Measurements from ENCODE around the gene COX20.

Gene COX20

GRCh38 chr1:244820131-244820530 is 15.3 kb upstream of the COX20 start:
- TF ChIP-seq TAF1 (IDR thresholded peaks at IDR 0.05; ENCODE audit: borderline replicate concordance, insufficient read depth, low read length) = no peak
- no peak for TF ChIP-seq FOXP2 (optimal IDR thresholded peaks at IDR 0.05; ENCODE audit: borderline replicate concordance, extremely low read depth, extremely low read length, insufficient read depth)
- TF ChIP-seq REST (IDR thresholded peaks at IDR 0.05; ENCODE audit: insufficient read depth in 1 of 2, low read depth in 2 of 2, low read length in 2 of 2) = no peak
- no peak for TF ChIP-seq POLR2AphosphoS5 (IDR thresholded peaks at IDR 0.05; ENCODE audit: low read depth, low read length)
- TF ChIP-seq SIN3A (IDR thresholded peaks at IDR 0.05; ENCODE audit: borderline replicate concordance, insufficient read depth, low read length) = no peak

GRCh38 chr1:244821134-244821533 is 14.3 kb upstream of the COX20 start:
- no peak for TF ChIP-seq TAF1 (IDR thresholded peaks at IDR 0.05; ENCODE audit: borderline replicate concordance, insufficient read depth, low read length)
- TF ChIP-seq SIN3A (IDR thresholded peaks at IDR 0.05; ENCODE audit: borderline replicate concordance, insufficient read depth, low read length) = no peak
- TF ChIP-seq FOXP2 (optimal IDR thresholded peaks at IDR 0.05; ENCODE audit: borderline replicate concordance, extremely low read depth, extremely low read length, insufficient read depth) = no peak
- TF ChIP-seq POLR2AphosphoS5 (IDR thresholded peaks at IDR 0.05; ENCODE audit: low read depth, low read length) = no peak
- no peak for TF ChIP-seq REST (IDR thresholded peaks at IDR 0.05; ENCODE audit: insufficient read depth in 1 of 2, low read depth in 2 of 2, low read length in 2 of 2)

GRCh38 chr1:244822878-244823277 is 12.6 kb upstream of the COX20 start:
- TF ChIP-seq POLR2AphosphoS5 (IDR thresholded peaks at IDR 0.05; ENCODE audit: low read depth, low read length) (no peak), FOXP2 (optimal IDR thresholded peaks at IDR 0.05; ENCODE audit: borderline replicate concordance, extremely low read depth, extremely low read length, insufficient read depth) (no peak), REST (IDR thresholded peaks at IDR 0.05; ENCODE audit: insufficient read depth in 1 of 2, low read depth in 2 of 2, low read length in 2 of 2) (no peak), TAF1 (IDR thresholded peaks at IDR 0.05; ENCODE audit: borderline replicate concordance, insufficient read depth, low read length) (no peak), SIN3A (IDR thresholded peaks at IDR 0.05; ENCODE audit: borderline replicate concordance, insufficient read depth, low read length) (no peak)

- TF ChIP-seq REST (IDR thresholded peaks at IDR 0.05; ENCODE audit: insufficient read depth in 1 of 2, low read depth in 2 of 2, low read length in 2 of 2) (no peak), TAF1 (IDR thresholded peaks at IDR 0.05; ENCODE audit: borderline replicate concordance, insufficient read depth, low read length) (no peak), POLR2AphosphoS5 (IDR thresholded peaks at IDR 0.05; ENCODE audit: low read depth, low read length) (no peak), SIN3A (IDR thresholded peaks at IDR 0.05; ENCODE audit: borderline replicate concordance, insufficient read depth, low read length) (no peak), FOXP2 (optimal IDR thresholded peaks at IDR 0.05; ENCODE audit: borderline replicate concordance, extremely low read depth, extremely low read length, insufficient read depth) (no peak)
Observed at GRCh38 chr1:244826712-244827111, 8.7 kb upstream of the COX20 start.

- no peak for TF ChIP-seq FOXP2 (optimal IDR thresholded peaks at IDR 0.05; ENCODE audit: borderline replicate concordance, extremely low read depth, extremely low read length, insufficient read depth)
- TF ChIP-seq POLR2AphosphoS5 (IDR thresholded peaks at IDR 0.05; ENCODE audit: low read depth, low read length) = no peak
- no peak for TF ChIP-seq REST (IDR thresholded peaks at IDR 0.05; ENCODE audit: insufficient read depth in 1 of 2, low read depth in 2 of 2, low read length in 2 of 2)
- no peak for TF ChIP-seq TAF1 (IDR thresholded peaks at IDR 0.05; ENCODE audit: borderline replicate concordance, insufficient read depth, low read length)
- no peak for TF ChIP-seq SIN3A (IDR thresholded peaks at IDR 0.05; ENCODE audit: borderline replicate concordance, insufficient read depth, low read length)
Observed at GRCh38 chr1:244830639-244831038, 4.8 kb upstream of the COX20 start.
